ENCODE results near the gene INPP4A. TPM values are rescaled to one million over a fixed set of nuclear protein-coding genes. Genes with fewer than 3 reads are reported as not detected.

The INPP4A gene
- total and polyA plus RNA-seq, 9 of the 15 experiments (the other 6 are each of a cell fraction or from before 2014, with no cell fraction given): 1.8 to 15.7 (median 8.3) TPM

DNA sequence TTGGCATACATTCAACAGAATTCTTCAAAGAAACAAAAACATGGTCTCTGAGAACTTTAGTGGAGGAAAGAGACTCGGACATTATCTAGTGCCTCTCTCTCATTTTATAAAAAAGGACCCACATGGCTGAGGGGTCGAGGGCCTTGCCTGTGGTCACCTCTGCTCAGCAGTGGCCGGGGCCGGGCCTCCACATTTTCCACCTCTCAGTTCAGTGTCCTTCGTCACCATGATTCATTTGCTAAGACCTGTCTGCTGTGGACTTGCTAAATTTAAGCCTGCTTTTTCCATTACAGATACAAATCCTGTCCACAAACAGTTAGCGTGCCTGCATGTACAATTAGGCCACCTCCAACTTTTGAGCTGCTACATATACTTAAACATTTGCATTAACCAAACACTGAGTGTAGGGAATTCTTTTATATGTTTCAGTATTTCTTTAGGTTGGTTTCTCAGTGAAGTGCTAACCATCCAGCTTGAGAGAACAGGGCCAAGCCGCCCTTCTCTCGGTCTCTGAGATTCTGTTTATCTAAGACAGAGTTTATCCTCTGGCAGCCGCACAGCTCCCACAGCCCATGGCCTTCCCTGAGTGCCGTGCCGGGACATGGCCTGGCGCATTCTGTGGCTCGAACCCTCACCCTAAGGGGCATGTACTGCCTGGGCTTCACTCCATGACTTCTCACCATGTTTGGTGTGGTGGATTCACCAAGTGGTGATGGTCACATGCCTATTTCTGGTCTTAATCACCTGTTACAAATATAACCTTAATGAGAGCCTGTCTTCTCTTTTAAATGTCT is 117.4 kb downstream of the INPP4A start:
- Histone ChIP-seq H3K9me1 (ENCODE audit: control insufficient read depth, insufficient read depth, low read length) (no peaks in the 10 kb centered on the region), H3K4me2 (ENCODE audit: insufficient read depth, low read length) (no peak overlapping the region), H2AFZ (ENCODE audit: low read depth, low read length) (no peak overlapping the region), H3K27me3 (ENCODE audit: control insufficient read depth in 2 of 2, insufficient read depth in 2 of 2, low read length in 2 of 2) (no peaks in the 10 kb centered on the region), H3K4me3 (no peak overlapping the region), H3K4me1 (replicated peaks in 1 of 2; ENCODE audit: control insufficient read depth in 2 of 2, insufficient read depth in 2 of 2, low read length in 2 of 2) (peaks cover 15 to 24% of the 10 kb centered on the region in 2 experiments), H3K79me2 (ENCODE audit: control insufficient read depth, insufficient read depth, low read length) (no peaks in the 10 kb centered on the region), H3K36me3 (ENCODE audit: control insufficient read depth, insufficient read depth, low read length) (peaks cover 33% of the 10 kb centered on the region), H3K27ac (ENCODE audit: extremely low read depth, low read depth, low read length) (no peak overlapping the region), H3K9me3 (replicated peaks; ENCODE audit: control insufficient read depth, insufficient read depth, low read depth, low read length) (no peaks in the 10 kb centered on the region), H4K20me1 (replicated peaks; ENCODE audit: control insufficient read depth, insufficient read depth, low read length) (no peaks in the 10 kb centered on the region), H3K9ac (ENCODE audit: insufficient read depth in 1 of 2, low read depth in 2 of 2, low read length in 2 of 2) (peak overlapping the region in 1 of 2 experiments; percentile 70; a peak in 1 of 4 replicates)
- intact Hi-C loops (cut with micrococcal nuclease): no loop called here
- 87% methylated on average over 13 of the region's 13 CpGs for WGBS (ENCODE audit: insufficient coverage, low coverage, missing lambda C conversion rate)
- no peak for DNase-seq (ENCODE audit: extremely low read depth in 1 of 4, low spot score in 3 of 4)
- TF ChIP-seq MCM3 (IDR thresholded peaks at IDR 0.05) (no peak), ZNF133 (CRISPR knock-in tag; IDR thresholded peaks at IDR 0.05) (no peak), MYNN (IDR thresholded peaks at IDR 0.05) (no peak), MYNN (CRISPR knock-in tag; IDR thresholded peaks at IDR 0.05) (no peak), ZNF175 (CRISPR knock-in tag; IDR thresholded peaks at IDR 0.05; ENCODE audit: low read depth) (no peak), CC2D1A (IDR thresholded peaks at IDR 0.05) (no peak), JUND (IDR thresholded peaks at IDR 0.05; ENCODE audit: borderline replicate concordance, low read depth, low read length) (no peak), JUND (tag; IDR thresholded peaks at IDR 0.05; ENCODE audit: borderline replicate concordance, low read depth, low read length) (no peak), RAD51 (IDR thresholded peaks at IDR 0.05; ENCODE audit: borderline replicate concordance, low read depth) (no peak), SP2 (IDR thresholded peaks at IDR 0.05; ENCODE audit: extremely low read depth, low read depth, low read length, poor library complexity, severe bottlenecking) (no peak), ZKSCAN1 (IDR thresholded peaks at IDR 0.05; ENCODE audit: low read depth, low read length) (no peak), WHSC1 (IDR thresholded peaks at IDR 0.05; ENCODE audit: low read length) (no peak), SIN3B (IDR thresholded peaks at IDR 0.05; ENCODE audit: low read depth) (no peak), ZNF75A (CRISPR knock-in tag; IDR thresholded peaks at IDR 0.05) (no peak), NBN (IDR thresholded peaks at IDR 0.05; ENCODE audit: low read depth) (no peak)
- TF ChIP-seq, protein P1, sequence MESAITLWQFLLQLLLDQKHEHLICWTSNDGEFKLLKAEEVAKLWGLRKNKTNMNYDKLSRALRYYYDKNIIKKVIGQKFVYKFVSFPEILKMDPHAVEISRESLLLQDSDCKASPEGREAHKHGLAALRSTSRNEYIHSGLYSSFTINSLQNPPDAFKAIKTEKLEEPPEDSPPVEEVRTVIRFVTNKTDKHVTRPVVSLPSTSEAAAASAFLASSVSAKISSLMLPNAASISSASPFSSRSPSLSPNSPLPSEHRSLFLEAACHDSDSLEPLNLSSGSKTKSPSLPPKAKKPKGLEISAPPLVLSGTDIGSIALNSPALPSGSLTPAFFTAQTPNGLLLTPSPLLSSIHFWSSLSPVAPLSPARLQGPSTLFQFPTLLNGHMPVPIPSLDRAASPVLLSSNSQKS (CRISPR knock-in tag; IDR thresholded peaks at IDR 0.05): no peak
- TF ChIP-seq, protein P2, sequence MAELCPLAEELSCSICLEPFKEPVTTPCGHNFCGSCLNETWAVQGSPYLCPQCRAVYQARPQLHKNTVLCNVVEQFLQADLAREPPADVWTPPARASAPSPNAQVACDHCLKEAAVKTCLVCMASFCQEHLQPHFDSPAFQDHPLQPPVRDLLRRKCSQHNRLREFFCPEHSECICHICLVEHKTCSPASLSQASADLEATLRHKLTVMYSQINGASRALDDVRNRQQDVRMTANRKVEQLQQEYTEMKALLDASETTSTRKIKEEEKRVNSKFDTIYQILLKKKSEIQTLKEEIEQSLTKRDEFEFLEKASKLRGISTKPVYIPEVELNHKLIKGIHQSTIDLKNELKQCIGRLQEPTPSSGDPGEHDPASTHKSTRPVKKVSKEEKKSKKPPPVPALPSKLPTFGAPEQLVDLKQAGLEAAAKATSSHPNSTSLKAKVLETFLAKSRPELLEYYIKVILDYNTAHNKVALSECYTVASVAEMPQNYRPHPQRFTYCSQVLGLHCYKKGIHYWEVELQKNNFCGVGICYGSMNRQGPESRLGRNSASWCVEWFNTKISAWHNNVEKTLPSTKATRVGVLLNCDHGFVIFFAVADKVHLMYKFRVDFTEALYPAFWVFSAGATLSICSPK (IDR thresholded peaks at IDR 0.05; ENCODE audit: borderline replicate concordance): no peak
- TF ChIP-seq, protein P3, sequence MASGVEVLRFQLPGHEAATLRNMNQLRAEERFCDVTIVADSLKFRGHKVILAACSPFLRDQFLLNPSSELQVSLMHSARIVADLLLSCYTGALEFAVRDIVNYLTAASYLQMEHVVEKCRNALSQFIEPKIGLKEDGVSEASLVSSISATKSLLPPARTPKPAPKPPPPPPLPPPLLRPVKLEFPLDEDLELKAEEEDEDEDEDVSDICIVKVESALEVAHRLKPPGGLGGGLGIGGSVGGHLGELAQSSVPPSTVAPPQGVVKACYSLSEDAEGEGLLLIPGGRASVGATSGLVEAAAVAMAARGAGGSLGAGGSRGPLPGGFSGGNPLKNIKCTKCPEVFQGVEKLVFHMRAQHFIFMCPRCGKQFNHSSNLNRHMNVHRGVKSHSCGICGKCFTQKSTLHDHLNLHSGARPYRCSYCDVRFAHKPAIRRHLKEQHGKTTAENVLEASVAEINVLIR (CRISPR knock-in tag; IDR thresholded peaks at IDR 0.05): no peak
- no TSS peak for BruUV-seq (replicated peaks)
- ChIA-PET CTCF (ENCODE audit: low intra/inter-chr PET ratio) (no interaction called here), POLR2A (interaction anchor here (0.7 to 1.2 kb wide), 4 partner anchors 15 to 70 kb away, joined by 3 to 4 read pairs (median 4); no protein-coding TSS in a partner anchor)
- FAIRE-seq: no peak
- no peak for ATAC-seq
- in situ Hi-C loops (cut with MboI): no loop called here
